Stimulated activated CD4-positive, alpha-beta T cell treated with anti-CD3 and anti-CD28 coated beads, TNF-alpha, amount 100 ng/mL, for 4 hours (primary cell): ENCODE data around the gene FGFR2.

Experiments
- DNase-seq, 3 experiments: peaks; one replicate each; pipeline ENCODE4 v3.0.0-alpha.2; 2020; ENCODE audit warnings: low read depth in 3 of 3

FGFR2 gene

DNA sequence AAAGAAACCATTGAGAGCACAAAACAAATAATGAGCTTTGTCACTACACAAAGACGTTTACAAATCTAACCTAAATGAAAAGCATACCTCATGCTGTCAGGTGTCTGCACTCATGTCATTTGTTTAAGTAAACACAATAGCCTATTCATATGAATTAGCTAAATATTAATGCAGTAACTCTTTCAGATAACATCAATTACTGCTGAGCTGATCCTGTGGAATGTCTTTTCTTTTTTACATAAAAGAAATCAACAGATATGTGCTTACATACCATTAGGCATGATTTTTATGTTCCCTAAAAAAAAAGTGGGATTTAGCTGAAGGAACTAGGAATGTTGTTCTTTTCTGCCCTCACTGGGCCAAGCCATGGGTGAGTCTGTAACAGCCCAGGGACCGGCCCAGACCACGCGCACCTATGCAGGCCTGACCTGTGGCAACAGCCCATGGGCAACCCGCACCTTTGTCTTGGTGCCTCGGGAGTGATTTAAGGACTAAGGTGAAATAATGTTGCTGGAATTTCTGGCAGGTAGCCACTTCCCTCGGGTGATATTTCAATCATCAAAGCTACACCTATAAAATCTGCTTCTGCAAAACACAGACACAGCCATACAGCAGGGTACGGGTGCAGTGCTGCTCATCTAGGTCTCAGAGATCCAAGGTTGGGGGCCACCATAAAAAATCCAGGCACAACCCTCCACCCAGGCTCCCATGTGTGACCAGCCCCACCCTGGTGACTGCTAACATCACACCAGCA is 44.6 kb downstream of the FGFR2 start:
- no peak for DNase-seq

DNA sequence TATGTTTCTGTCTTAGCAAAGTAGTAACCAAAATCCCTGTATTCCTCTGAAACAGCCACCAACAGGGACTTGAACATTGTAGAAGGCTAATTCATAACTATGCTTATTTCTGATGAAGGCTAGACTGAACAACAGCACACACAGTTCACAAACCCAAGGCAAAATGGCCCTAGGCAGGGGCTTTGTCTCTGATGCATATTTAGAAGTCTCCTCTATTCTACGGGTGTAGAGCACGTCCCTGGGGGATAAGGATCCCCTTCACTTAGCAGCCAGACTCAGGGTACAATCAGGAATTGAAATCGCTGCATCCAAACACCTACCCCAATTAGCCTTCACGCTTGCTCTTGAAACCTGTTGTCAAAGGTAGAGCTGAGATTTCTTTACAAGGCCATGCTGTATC is 45.5 kb downstream of the FGFR2 start:
- no peak for DNase-seq

DNA sequence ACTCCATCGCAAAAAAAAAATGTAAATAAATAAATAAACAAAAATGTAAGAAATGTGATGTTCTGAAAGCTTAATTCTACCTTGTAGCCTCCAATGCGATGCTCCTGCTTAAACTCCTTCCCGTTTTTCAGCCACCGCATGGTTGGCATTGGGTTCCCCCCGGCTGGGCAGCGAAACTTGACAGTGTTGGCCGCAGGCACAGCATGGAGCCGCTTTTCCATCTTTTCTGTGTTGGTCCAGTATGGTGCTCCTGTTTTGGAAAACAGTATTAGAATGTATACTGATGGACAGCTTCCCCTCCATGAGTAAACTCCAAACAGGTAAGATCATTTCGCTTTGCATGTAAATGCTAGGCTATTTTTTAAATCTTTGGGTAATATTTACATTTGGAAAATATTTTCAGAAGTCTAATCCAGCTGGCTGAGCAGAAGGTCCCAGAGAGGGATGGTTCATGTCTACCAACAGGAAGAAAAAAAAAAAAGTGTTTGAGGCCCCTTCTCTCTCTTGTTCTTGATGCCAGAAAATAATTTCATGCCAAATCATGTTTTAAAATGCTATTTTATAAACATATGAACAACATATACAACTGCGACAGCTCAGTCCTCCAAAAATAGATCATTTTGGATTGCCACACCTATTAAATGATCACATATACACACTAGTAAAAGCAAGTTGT is 46.9 kb downstream of the FGFR2 start:
- DNase-seq: no peak

DNA sequence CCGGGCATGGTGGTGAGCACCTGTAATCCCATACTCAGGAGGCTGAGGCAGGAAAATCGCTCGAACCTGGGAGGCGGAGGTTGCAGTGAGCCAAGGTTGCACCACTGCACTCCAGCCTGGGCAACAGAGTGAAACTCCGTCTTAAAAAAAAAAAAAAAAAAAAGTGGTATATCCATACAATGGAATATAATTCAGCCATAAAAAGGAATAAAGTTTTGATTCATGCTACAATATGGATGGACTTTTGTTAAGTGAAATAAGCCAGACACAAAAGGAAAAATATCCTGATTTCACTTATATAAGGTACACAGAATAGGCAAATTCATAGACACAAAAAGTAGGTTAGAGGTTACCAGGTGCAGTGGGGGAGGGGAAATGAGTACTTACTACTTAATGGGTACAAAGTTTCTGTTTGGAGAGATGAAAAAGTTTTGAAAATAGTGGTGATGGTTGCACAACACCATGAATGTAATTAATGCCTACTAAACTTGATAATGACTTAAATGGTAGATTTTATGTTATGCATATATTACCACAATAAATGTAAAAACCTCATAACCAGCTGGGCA is 53.9 kb downstream of the FGFR2 start:
- DNase-seq: no peak

DNA sequence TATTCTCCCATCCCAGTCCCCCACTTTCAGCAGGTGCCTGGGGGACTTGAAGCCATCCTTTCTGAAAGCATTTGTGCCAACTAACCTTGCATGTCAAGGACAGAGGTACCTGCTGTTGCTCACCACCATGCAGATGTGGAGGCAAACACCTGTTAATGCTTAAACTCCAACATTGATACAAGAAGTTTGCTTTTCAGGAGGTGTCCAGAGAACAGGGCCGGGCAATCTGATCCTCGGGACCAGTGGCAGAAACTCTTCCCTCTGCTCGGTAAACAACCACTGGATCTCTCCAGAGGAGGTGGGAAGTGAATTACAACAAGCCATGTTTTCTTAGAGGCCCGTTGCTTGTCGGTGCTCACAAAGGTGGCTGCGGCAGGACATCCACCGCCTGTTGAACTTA is 54.7 kb downstream of the FGFR2 start:
- DNase-seq: no peak

DNA sequence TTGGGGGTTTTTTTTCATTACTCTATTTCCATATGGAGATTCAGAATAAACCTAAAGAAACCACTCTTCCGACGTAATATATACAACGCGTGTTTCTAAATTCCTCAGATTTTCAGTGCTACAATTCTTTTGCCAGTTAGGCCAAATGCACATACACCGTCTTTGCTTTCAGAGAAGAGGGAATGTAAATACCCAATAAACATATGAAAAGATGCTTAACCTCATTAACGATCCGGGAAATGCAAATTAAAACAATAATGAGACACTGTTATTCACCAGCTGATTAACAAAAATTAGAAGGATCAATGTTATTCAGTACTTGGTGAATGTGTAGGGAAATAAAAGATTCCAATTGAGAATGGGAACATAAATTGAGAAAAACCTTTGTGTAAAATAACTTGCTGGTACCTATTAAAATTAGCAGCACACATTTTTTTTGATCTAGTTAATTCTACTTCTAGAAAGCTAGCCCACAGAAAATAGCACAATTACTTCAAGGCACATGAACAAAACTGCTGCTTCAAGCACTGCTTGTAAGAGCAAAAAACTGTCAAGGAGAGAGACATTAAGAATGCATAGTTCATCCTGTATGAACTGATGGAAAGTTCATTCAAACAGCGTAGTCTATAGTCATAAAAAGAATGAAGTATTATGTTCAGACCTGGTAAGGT is 56.7 kb downstream of the FGFR2 start:
- no peak for DNase-seq

DNA sequence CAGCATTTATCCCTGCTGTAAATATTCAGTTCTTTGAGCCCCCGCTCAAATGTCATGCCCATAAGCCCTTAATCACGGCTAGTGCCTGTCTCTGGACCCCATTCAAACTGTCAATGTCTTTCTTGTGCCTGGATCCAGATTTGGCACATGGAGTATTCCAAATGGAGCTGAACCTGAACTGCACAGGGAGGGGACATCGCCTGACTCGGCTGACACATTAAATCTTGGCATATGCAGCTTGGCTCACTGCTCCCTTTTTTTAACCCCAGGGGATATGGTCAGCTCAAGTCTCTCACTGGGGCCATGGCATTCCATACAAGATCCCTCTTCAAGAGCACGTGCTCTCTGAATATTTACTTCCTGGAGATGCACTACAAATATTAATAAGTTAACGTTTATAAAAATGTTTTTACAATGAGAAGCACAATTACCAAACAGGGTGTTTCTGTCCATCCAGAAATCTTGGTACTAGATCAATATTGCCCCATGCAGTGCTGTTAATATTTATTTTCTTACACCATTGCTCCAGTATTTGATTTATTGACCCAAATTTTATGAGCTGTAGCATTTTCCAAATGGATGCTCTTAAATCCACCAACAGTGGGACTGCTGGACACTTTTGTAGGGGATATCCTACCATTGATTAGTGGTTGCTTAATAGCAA is 57.4 kb downstream of the FGFR2 start:
- DNase-seq: no peak

DNA sequence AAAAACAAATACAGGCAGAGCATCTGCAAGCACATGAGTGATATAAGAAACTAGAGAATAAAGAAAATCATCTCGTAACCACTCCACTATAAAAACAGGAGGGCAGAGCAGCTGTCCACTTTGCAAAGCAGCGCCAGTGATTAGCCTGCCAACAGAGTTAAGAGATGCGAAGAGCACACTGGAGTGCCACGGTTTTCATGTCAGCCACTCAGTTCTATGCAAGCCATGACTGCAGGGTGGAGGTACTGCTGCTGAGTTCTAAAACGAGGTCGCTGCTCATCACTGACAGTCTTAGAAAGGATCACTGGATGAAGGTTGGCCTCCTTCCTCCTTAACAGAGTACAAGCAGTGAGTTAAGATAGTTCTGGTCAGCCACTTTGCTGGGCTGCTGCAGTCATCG is 58.5 kb downstream of the FGFR2 start:
- no peak for DNase-seq

DNA sequence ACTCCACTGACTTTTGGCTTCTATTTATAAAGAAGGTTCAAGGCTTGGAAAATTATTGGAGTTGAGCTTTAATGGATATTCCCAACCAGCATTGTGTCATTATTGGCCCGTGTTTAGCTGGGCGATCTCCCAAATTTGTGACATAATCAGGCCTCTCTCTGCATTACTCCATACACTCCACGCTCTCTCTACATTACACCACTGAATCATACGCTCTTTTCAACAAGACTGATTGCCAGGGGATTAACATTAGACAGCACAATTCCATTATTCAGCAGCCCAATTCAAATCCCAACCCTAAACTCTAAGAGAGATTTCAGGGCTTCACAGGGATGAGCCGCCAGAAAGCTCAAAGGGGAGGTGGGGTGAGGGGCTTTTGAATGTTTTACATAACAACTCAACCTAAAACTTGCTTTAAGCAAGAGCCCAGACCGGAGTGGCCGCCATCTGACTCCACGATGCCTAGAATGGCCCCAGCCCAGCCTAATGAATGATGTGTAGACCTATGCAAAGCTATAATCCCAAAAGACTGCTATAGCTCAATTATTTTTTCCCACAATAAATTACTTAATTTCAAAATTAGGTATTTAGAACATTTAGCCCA is 61.8 kb downstream of the FGFR2 start:
- no peak for DNase-seq

DNA sequence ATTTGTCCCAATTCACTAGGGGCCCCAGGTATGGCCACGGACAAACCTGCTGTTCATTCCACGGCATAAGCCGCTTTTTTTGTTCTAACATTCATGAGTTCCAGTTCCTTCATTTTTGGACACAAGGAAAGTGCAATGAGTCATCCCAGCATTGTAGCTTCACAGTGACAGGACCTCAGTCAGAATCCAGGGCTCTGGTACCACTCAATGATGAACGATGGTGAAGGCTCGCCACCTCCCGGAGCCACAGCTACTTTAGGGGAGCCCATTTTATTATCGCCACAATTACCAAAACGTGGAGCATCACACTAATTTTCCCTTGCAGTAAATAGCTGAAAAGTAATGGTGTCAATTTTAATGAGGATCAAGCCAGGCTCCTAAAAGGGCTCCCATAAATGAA is 62.9 kb downstream of the FGFR2 start:
- DNase-seq: no peak

DNA sequence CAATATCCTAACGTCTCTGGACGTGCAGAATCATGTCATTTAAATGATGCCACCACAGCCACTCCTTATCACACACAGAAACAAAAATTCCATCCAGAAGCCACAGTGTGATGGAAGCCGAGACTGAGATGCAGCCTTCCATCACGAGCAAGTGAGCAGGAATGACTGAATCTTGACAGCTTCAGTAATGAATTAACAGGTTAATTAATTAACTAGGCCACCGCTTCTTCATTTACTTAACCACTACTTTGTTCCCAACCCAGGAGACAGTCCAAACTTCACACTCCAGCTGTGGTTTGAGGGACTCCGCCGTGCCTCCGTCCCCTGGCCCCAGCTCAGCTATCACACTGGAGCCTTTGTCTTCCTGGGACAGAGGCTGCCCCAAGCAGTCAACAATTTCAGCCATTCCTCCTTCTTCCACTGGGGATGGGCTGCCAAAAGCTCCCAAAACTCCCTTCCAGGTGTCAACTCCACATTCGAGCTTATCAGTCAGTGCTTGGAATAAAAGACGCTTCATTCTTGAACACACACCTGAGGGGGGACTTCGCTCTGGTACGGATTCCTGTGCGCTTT is 65.9 kb downstream of the FGFR2 start:
- DNase-seq: no peak

DNA sequence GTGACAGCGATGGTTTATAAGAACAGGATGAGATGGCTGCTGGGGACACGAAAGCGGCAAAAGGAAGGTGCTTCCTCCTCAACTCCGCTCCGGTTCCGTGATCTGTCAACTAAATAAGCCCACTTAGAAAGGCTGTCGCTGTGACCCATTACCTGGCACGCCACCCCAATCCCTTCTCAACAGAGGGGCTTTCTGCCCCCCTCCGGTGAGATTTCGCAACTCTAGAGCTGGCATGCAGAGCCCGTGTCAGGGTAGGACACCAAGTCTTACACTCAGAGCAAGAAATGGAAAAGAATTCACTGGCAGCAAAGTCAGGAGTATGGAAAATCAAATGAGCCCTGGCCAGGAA is 66.4 kb downstream of the FGFR2 start:
- DNase-seq: no peak

DNA sequence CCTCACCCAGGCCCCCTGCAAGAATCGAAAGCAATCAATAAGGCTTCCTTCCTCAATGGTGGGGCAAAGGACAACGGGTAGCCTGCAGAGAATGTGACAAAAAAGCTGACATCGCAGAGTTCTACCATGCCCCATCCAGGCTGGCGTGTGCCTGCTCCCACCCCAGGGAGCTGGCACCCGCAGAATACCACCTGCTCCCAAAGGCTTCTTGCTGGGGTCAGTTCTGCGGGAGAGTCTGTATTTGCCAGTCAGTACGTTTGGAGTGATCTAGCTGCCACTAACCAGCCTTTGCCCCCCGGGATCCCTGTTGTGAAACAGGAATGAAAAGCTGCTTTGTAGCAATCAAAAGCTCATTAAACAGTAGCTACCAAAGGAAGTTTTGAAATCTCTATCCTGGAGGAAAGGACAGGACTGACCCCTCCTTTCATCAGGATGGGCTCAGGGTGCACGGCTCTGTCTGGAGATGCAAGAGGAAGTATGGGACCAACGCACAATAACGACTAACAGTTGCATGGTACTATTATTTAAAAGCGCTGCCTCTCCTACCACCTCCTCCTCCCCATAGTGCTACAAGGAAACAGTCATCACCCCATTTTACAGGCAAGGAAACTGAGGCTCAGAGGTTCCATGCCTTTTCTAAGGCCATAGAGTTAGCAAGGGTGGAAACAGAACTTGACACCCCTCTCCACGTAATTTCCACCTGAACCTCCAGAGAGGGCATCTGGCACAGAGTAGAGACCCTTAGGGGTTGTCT is 67.0 kb downstream of the FGFR2 start:
- DNase-seq: no peak

DNA sequence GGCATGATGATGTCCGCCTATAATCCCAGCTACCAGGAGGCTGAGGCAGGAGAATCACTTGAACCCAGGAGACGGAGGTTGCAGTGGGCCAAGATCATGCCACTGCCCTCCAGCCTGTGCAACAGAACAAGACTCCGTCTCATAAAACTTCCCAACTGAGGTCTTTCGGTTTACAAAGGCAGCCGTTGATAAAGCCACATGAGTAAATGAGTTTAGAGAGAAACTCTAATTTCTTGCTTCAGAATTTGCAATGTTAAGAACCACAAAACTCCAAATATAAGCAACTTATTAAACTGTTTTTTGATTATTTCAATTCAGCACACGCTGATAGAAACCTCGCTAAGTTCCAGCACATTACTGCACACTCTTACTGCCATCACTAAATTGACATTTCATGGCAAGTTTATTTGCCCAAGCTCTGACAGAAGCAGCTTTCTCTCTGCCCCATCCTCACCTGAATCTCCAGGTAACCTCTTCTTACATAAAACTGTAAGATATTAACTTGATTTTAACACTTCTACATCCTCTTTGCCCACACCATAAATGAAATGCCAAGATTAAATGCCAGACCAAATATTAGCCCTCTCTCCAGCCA is 67.7 kb downstream of the FGFR2 start:
- no peak for DNase-seq

DNA sequence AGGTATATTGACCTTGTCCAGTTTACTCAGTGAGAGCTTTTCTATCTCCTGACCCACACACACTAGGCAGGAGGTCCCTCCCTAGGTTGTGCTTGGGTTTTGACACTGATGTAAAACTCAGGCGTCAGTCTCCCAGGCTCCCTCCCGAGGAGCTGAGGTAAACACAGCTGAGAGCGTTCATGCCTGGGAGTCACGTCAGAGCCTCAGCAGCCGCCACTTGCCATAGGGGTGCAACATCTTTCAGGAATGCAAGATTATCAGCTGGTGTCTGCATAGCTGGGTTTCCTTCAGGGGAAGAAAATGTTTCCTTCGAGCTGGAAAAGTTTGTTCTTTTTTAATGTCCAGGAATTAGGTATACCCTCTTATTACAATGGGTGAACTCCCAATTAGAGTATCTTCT is 70.6 kb downstream of the FGFR2 start:
- DNase-seq: no peak

DNA sequence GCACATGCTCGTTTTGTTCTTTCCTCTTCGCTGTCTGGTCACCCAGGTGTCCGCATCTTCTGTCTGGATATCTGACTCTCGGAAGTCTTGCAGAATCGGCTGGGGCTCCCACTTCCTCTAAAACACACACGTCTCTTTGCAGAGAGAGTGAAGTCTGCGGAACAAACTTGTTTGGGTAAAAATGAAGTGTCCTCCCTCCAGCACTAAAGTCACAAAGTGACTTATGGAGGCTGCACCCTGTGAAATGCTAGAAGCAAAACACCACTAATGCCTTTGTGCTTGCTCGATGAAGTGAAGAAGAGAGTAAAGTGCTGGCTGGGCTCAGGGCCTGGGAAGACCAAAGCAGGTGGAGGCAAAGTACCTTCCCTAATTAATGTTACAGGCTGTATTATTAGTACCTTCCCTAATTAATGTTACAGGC is 71.4 kb downstream of the FGFR2 start:
- no peak for DNase-seq

DNA sequence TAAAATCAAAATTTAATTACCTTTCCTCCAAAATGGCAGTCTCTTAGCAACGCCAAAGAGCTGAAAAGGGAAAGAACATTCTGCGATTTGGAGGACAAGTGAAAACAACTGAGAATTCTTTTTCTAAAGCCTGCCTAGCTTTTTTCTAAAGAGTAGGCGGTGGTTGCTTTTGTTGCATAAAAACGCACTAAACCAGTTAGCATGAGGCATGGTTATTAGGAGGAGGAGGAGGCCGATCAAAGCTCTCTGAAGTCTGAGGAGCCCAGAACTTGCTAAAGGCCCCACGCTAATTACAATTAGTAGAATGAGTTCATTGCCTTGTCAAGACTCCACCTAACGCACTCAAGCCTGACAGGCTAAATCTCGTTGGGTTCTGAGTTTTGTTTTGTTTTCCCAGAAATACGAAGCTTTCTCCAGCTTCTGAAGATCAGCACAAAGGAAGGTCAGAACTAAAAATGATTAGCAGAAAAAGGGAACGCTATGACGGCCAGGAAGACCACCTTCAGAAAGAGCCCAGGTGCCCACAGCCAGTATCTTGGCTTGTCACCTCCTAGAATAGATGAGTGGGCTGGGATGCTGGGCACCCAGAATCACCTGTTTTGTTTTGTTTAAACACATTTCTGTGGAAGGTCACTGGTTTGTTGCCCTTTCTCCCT is 72.0 kb downstream of the FGFR2 start:
- no peak for DNase-seq

DNA sequence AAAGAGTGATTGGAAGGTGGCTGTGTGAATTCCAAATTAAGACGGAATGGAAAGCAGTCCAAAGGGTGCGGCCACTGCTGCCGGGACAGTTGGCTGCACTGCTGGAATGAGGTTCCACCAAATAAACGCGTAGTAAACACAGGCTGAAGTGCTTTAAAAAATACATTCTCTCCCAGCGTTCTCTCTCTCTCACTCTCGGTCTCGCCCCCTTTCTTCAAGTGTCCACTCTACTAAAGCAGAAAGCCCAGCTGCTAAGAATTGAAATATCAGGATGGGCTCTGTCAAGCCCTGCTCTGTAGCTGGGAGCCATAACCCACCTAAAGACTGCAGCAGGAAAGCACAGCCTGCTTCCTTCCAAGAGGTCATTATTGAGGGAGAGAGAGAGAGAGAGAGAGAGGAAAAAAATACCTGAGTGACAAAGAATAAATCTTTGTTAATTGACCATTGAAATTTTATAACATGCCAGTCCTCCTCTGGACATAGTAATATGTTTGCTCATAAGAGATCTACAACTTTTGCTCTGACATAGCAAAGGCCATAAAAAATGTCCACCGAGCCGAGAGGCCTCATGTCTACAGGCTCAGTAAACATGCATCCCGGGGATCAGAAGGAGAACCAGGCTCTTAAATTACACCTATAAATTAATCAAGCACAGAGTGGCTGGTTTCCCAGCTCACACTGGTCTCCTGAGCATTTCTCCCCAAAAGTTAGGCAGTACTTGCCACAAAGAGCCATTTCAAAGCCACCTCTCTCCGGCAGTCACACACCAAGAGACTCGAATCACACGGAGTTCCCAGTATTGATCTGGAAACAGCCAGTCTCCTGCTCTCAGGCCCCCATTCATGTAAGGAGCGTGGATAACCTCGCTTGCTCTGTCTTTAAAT is 72.8 kb downstream of the FGFR2 start:
- no peak for DNase-seq
